Stimulated activated CD8-positive, alpha-beta memory T cell treated with anti-CD3 and anti-CD28 coated beads, Interleukin-15, amount 100 ng/mL, for 48 hours (primary cell): ENCODE data around the gene NRXN3.

Source experiments
- DNase-seq, 2 donors: peaks; one replicate each; pipeline ENCODE4 v3.0.0-alpha.2; 2020; ENCODE audit warnings: low read depth in 2 of 2

Gene NRXN3

GRCh38 chr14:79334272-79334671 is 1164.1 kb downstream of the NRXN3 start:
- DNase-seq = no peak

- no peak for DNase-seq
These were observed 1167.6 kb downstream of the NRXN3 start for GRCh38 chr14:79337761-79338160.

GRCh38 chr14:79342942-79343341 is 1172.8 kb downstream of the NRXN3 start:
- no peak for DNase-seq

- no peak for DNase-seq
These were observed 1180.8 kb downstream of the NRXN3 start for GRCh38 chr14:79351011-79351410.

- DNase-seq = no peak
These were observed 1182.0 kb downstream of the NRXN3 start for GRCh38 chr14:79352076-79352630.

- DNase-seq = no peak
These were observed 1184.2 kb downstream of the NRXN3 start for GRCh38 chr14:79354336-79354735.

GRCh38 chr14:79356040-79356439 is 1185.9 kb downstream of the NRXN3 start:
- no peak for DNase-seq

- no peak for DNase-seq
These were observed 1187.1 kb downstream of the NRXN3 start for GRCh38 chr14:79357307-79357706.

GRCh38 chr14:79363291-79363690 is 1193.1 kb downstream of the NRXN3 start:
- no peak for DNase-seq

- DNase-seq = no peak
These were observed 1199.5 kb downstream of the NRXN3 start for GRCh38 chr14:79369359-79370332.

- no peak for DNase-seq
These were observed 1200.8 kb downstream of the NRXN3 start for GRCh38 chr14:79370969-79371368.

GRCh38 chr14:79373451-79373850 is 1203.3 kb downstream of the NRXN3 start:
- no peak for DNase-seq

GRCh38 chr14:79375356-79375755 is 1205.2 kb downstream of the NRXN3 start:
- DNase-seq = no peak

GRCh38 chr14:79376557-79376956 is 1206.4 kb downstream of the NRXN3 start:
- DNase-seq = no peak

- no peak for DNase-seq
These were observed 1207.8 kb downstream of the NRXN3 start for GRCh38 chr14:79378020-79378419.

- DNase-seq = no peak
These were observed 1209.1 kb downstream of the NRXN3 start for GRCh38 chr14:79379266-79379665.

- DNase-seq = no peak
These were observed 1212.9 kb downstream of the NRXN3 start for GRCh38 chr14:79383031-79383430.

GRCh38 chr14:79383475-79383874 is 1213.3 kb downstream of the NRXN3 start:
- DNase-seq = no peak

- DNase-seq = no peak
These were observed 1224.9 kb downstream of the NRXN3 start for GRCh38 chr14:79395061-79395460.

GRCh38 chr14:79404874-79405511 is 1234.8 kb downstream of the NRXN3 start:
- no peak for DNase-seq

GRCh38 chr14:79405512-79405910 is 1235.3 kb downstream of the NRXN3 start:
- no peak for DNase-seq

GRCh38 chr14:79407572-79407971 is 1237.4 kb downstream of the NRXN3 start:
- no peak for DNase-seq

GRCh38 chr14:79408696-79409095 is 1238.5 kb downstream of the NRXN3 start:
- DNase-seq = no peak
